HepG2 (cell line): ENCODE results near the gene ACAN. TPM values are rescaled to one million over a fixed set of nuclear protein-coding genes. Genes with fewer than 3 reads are reported as not detected.

Experiments used
- BCL6 ChIP-seq: IDR thresholded peaks from 2 replicates; pipeline ENCODE4 v1.6.1; 2016; ENCODE audit warnings: missing genetic modification reagents, missing compliant biosample characterization
- CBX1 ChIP-seq: IDR thresholded peaks from one replicate; pipeline ENCODE4 v1.6.1; 2016; ENCODE audit warnings: antibody characterized with exemption, low read depth
- ONECUT2 ChIP-seq: sonication (generic); formaldehyde crosslinking; IDR thresholded peaks from 2 replicates; pipeline ENCODE4 v1.4.0; 2020; ENCODE audit warnings: missing genetic modification reagents
- PHF21A ChIP-seq: sonication (generic); formaldehyde crosslinking; IDR thresholded peaks from 2 replicates; pipeline ENCODE4 v1.5.0; 2020; ENCODE audit warnings: mild to moderate bottlenecking, missing genetic modification reagents
- SUZ12 ChIP-seq: fragments of 150-350 bp; IDR thresholded peaks from 2 replicates; pipeline ENCODE4 v1.6.1; 2014; ENCODE audit warnings: low read depth, low read length
- ZMYM4 ChIP-seq: sonication (generic); formaldehyde crosslinking; IDR thresholded peaks from 2 replicates; pipeline ENCODE4 v1.8.1; 2023; ENCODE audit warnings: mild to moderate bottlenecking, missing genetic modification reagents
- ZNF101 ChIP-seq: sonication (generic); formaldehyde crosslinking; IDR thresholded peaks from 2 replicates; pipeline ENCODE4 v1.4.0; 2020; ENCODE audit warnings: mild to moderate bottlenecking, low read depth, missing genetic modification reagents, borderline replicate concordance
- ZNF510 ChIP-seq: sonication (generic); formaldehyde crosslinking; IDR thresholded peaks from 2 replicates; pipeline ENCODE4 v1.4.0; 2020; ENCODE audit warnings: low read depth, mild to moderate bottlenecking, missing genetic modification reagents
- ZNF549 ChIP-seq: sonication (generic); formaldehyde crosslinking; IDR thresholded peaks from 2 replicates; pipeline ENCODE4 v1.5.0; 2020; ENCODE audit warnings: missing genetic modification reagents
- ZNF562 ChIP-seq: sonication (generic); formaldehyde crosslinking; IDR thresholded peaks from 2 replicates; pipeline ENCODE4 v1.8.0; 2022; ENCODE audit warnings: missing genetic modification reagents, borderline replicate concordance
- ZNF674 ChIP-seq: sonication (generic); formaldehyde crosslinking; IDR thresholded peaks from 2 replicates; pipeline ENCODE4 v1.5.0; 2020; ENCODE audit warnings: low read depth, mild to moderate bottlenecking, missing genetic modification reagents
- polyA plus RNA-seq, 8 experiments: library from polyadenylated mRNA; depleted of rRNA in 3 of 8; stranded (reverse) in 7 of 8; unstranded in 1 of 8; fragments of >200 nt; fragmentation: Illumina TruSeq in 4 of 8; extraction: Trizol in 4 of 8; gene quantifications; 2 replicates each; pipeline versions ENCODE4 v1.2.1 to v1.2.3, GENCODE V29; 2011 to 2016; ENCODE audit warnings: low read depth in 4 of 8, missing spikeins in 1 of 8, mixed read lengths in 1 of 8; ENCODE audit not compliant: insufficient read depth in 1 of 8
- total RNA-seq, 5 experiments: library from RNA; depleted of rRNA; stranded (reverse); fragments of >200 nt; fragmentation: Illumina TruSeq; extraction: Trizol; gene quantifications; 2 replicates each; pipeline ENCODE4 v1.2.3, GENCODE V29; 2016; ENCODE audit warnings: low read depth in 1 of 5
- TF ChIP-seq, protein P1 (sequence below): conservative IDR thresholded peaks from 2 replicates; pipeline ENCODE4 v1.6.1; 2018; ENCODE audit warnings: missing genetic modification reagents
- TF ChIP-seq, protein P2 (sequence below): fragments of 450-650 bp; IDR thresholded peaks from 2 replicates; pipeline ENCODE4 v1.6.1; 2017; ENCODE audit warnings: mild to moderate bottlenecking
- TF ChIP-seq, protein P3 (sequence below), 2 experiments: fragments of 450-650 bp in 1 of 2; sonication (generic) in 1 of 2; formaldehyde crosslinking in 1 of 2; IDR thresholded peaks; 2 replicates each; pipeline versions ENCODE4 v1.6.1 to v1.8.0; 2016 to 2022; ENCODE audit warnings: antibody characterized with exemption in 1 of 2, mild to moderate bottlenecking in 1 of 2, missing genetic modification reagents in 1 of 2

The ACAN gene
- total and polyA plus RNA-seq, 2 of the 13 experiments (the other 11 are each of a cell fraction or from before 2014, with no cell fraction given), result not detected

DNA sequence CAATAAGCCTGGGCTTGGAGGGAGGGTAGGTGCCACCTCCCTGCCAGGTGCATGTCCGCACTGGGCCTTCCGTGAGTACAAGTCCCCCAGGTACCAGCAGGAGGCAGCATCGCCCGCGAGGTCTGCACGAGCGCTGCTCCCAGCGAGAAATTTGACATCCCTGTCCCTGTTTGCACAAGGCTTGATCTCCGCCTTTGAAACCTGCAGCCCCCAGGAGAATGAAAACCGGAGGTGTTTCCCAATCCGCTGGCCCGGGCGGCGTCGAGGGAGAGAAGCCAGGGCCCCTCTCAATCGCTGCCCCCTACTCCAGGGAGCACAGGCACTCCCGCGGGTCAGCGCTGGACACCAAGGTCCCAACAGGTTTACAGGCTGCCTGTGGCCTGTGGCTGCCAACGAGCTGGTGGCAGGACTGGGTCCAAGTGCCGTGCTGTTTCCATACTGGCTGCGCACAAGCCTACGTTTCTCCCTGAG, 91.1 kb downstream of the ACAN start (continued):
- TF ChIP-seq, protein P1, sequence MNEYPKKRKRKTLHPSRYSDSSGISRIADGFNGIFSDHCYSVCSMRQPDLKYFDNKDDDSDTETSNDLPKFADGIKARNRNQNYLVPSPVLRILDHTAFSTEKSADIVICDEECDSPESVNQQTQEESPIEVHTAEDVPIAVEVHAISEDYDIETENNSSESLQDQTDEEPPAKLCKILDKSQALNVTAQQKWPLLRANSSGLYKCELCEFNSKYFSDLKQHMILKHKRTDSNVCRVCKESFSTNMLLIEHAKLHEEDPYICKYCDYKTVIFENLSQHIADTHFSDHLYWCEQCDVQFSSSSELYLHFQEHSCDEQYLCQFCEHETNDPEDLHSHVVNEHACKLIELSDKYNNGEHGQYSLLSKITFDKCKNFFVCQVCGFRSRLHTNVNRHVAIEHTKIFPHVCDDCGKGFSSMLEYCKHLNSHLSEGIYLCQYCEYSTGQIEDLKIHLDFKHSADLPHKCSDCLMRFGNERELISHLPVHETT (CRISPR knock-in tag), result no peak
- TF ChIP-seq ZNF562 (no peak), PHF21A (CRISPR knock-in tag) (no peak), ZNF101 (CRISPR knock-in tag) (no peak), ONECUT2 (CRISPR knock-in tag) (no peak), ZNF674 (CRISPR knock-in tag) (no peak), ZNF510 (CRISPR knock-in tag) (no peak), SUZ12 (no peak), BCL6 (no peak), CBX1 (no peak), ZNF549 (CRISPR knock-in tag) (no peak), ZMYM4 (no peak)
- TF ChIP-seq, protein P2, sequence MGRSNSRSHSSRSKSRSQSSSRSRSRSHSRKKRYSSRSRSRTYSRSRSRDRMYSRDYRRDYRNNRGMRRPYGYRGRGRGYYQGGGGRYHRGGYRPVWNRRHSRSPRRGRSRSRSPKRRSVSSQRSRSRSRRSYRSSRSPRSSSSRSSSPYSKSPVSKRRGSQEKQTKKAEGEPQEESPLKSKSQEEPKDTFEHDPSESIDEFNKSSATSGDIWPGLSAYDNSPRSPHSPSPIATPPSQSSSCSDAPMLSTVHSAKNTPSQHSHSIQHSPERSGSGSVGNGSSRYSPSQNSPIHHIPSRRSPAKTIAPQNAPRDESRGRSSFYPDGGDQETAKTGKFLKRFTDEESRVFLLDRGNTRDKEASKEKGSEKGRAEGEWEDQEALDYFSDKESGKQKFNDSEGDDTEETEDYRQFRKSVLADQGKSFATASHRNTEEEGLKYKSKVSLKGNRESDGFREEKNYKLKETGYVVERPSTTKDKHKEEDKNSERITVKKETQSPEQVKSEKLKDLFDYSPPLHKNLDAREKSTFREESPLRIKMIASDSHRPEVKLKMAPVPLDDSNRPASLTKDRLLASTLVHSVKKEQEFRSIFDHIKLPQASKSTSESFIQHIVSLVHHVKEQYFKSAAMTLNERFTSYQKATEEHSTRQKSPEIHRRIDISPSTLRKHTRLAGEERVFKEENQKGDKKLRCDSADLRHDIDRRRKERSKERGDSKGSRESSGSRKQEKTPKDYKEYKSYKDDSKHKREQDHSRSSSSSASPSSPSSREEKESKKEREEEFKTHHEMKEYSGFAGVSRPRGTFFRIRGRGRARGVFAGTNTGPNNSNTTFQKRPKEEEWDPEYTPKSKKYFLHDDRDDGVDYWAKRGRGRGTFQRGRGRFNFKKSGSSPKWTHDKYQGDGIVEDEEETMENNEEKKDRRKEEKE, result no peak
- TF ChIP-seq, protein P3, sequence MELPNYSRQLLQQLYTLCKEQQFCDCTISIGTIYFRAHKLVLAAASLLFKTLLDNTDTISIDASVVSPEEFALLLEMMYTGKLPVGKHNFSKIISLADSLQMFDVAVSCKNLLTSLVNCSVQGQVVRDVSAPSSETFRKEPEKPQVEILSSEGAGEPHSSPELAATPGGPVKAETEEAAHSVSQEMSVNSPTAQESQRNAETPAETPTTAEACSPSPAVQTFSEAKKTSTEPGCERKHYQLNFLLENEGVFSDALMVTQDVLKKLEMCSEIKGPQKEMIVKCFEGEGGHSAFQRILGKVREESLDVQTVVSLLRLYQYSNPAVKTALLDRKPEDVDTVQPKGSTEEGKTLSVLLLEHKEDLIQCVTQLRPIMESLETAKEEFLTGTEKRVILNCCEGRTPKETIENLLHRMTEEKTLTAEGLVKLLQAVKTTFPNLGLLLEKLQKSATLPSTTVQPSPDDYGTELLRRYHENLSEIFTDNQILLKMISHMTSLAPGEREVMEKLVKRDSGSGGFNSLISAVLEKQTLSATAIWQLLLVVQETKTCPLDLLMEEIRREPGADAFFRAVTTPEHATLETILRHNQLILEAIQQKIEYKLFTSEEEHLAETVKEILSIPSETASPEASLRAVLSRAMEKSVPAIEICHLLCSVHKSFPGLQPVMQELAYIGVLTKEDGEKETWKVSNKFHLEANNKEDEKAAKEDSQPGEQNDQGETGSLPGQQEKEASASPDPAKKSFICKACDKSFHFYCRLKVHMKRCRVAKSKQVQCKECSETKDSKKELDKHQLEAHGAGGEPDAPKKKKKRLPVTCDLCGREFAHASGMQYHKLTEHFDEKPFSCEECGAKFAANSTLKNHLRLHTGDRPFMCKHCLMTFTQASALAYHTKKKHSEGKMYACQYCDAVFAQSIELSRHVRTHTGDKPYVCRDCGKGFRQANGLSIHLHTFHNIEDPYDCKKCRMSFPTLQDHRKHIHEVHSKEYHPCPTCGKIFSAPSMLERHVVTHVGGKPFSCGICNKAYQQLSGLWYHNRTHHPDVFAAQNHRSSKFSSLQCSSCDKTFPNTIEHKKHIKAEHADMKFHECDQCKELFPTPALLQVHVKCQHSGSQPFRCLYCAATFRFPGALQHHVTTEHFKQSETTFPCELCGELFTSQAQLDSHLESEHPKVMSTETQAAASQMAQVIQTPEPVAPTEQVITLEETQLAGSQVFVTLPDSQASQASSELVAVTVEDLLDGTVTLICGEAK (IDR thresholded peaks at IDR 0.05), result no peak
- TF ChIP-seq, protein P3 (CRISPR knock-in tag; IDR thresholded peaks at IDR 0.05), result no peak
